Testis (tissue), 3 donors: ENCODE measurements around the gene CCDC57. TPM values are rescaled to one million over a fixed set of nuclear protein-coding genes. Genes with fewer than 3 reads are reported as not detected.
"Not testable (repeated sequence)": the region's sequence is repeated elsewhere in the genome, so short reads cannot be mapped to it uniquely, and the experiment has no call there.

Experiments used
- DNase-seq: peaks from one replicate; pipeline ENCODE4 v3.0.0-alpha.2; 2019
- H3K27ac ChIP-seq, 2 donors: fragments of 200-600 bp; sonication (generic); one replicate each; pipeline ENCODE4 v1.5.1; 2019
- H3K27me3 ChIP-seq: fragments of 200-600 bp; sonication (generic); one replicate; pipeline ENCODE4 v1.5.1; 2019
- H3K36me3 ChIP-seq: fragments of 200-600 bp; sonication (generic); one replicate; pipeline ENCODE4 v1.5.1; 2017; ENCODE audit warnings: low read depth; ENCODE audit errors: missing control alignments
- H3K4me1 ChIP-seq: fragments of 200-600 bp; sonication (generic); one replicate; pipeline ENCODE4 v1.5.1; 2019
- H3K4me3 ChIP-seq, 2 donors: fragments of 200-600 bp; sonication (generic); one replicate each; pipeline ENCODE4 v1.5.1; 2017 to 2019
- H3K9me3 ChIP-seq: fragments of 200-600 bp; sonication (generic); one replicate; pipeline ENCODE4 v1.5.1; 2017
- CTCF ChIP-seq, 3 experiments: fragments of 450-650 bp in 2 of 3; fragments of 200-600 bp in 1 of 3; sonication (generic) in 1 of 3; IDR thresholded peaks; one replicate each; pipeline ENCODE4 v1.5.1; 2016 to 2019; ENCODE audit warnings: antibody characterized with exemption in 3 of 3, mild to moderate bottlenecking in 2 of 3, moderate library complexity in 1 of 3
- POLR2A ChIP-seq: fragments of 450-650 bp; IDR thresholded peaks from one replicate; pipeline ENCODE4 v1.6.1; 2017; ENCODE audit warnings: antibody characterized with exemption, mild to moderate bottlenecking, moderate library complexity
- WGBS, 2 donors: methylation state at CpG; one replicate each; pipeline ENCODE4 v1.1.5; 2018; 5-methylcytosine and 5-hydroxymethylcytosine counted together
- intact Hi-C: fragments of 100-400 bp; cut with DNase I; formaldehyde crosslinking; loops from one replicate; pipeline ENCODE4 v1.15.1; 2023; ENCODE audit warnings: low total_unique reads
- polyA plus RNA-seq: library from polyadenylated mRNA; stranded (reverse); fragments of 350-450 nt; fragmentation: Illumina TruSeq; extraction: RNeasy Lipid Tissue Mini Kit (QIAGEN cat#74804); gene quantifications from one replicate; pipeline ENCODE4 v1.2.3, GENCODE V29; 2014; ENCODE audit warnings: low read depth, low replicate concordance; ENCODE audit not compliant: insufficient read depth
- total RNA-seq, 2 donors: library from RNA; depleted of rRNA; stranded (reverse); fragments of >200 nt; gene quantifications; one replicate each; pipeline ENCODE4 v1.2.3, GENCODE V29; 2016

CCDC57 gene
- total and polyA plus RNA-seq, 3 donors from 2014 or later, result 61.3 to 111 (median 71.8) TPM

DNA sequence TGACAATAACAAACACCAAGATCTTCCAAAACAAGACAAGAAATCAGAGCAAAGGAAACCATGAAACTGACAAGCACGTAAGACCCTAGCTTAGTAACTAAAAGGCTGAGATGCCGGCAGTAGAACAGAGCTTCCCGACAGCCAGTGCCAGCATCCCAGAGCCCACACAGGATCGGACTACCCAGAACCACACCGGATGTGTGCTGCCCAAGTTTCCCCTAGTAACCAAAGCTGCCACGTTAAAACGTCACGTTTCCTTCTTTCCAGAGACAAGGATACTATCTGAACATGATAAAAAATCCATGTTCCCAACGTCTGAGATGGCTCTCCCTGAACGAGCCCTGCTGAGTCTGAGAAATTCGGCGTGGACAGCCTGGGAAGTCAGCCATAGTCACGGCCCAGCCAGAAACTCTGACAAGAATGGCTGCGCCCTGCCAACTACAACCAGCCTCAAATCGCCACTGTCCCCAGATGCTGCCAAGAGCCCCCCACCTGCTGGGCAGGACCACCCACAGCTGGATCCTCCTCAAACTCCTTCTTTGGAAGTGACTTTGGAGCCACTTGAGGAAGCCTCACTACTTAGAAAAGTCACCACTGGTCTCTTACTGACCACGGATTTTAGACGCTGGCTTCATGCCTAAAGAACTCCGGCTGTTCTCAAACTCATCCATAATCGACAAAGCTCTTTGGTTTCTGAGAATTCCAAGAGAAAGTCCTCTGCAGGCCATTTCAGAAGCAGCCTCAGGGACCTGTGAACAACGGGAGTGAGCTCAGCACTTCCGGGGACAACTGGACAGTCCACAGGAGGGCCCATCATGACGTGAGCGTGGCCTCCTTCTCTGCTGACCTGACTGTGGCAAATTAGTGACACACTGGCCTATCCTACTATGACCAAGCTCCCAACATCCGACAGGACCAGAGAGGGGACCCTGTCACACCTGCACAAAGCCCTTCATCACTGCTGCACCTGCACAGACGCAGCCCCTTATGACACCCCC lies 16.7 kb downstream of the CCDC57 start:
- intact Hi-C loops, result no loop called here
- Histone ChIP-seq H3K27ac (peak overlapping the region in 1 of 2 donors; percentile 72), H3K4me3 (no peak overlapping the region), H3K9me3 (no peaks in the 10 kb centered on the region), H3K36me3 (no peaks in the 10 kb centered on the region), H3K27me3 (no peaks in the 10 kb centered on the region), H3K4me1 (no peaks in the 10 kb centered on the region)
- DNase-seq, result no peak
- TF ChIP-seq POLR2A (no peak), CTCF (IDR thresholded peaks at IDR 0.05) (no peak)
- WGBS, 2 donors, result 69 to 74% methylated on average over 21 to 25 of the region's 25 CpGs

GRCh38 chr17:82194765-82195164 lies 17.9 kb downstream of the CCDC57 start:
- WGBS, 2 donors, result 97 to 99% methylated on average over 10 to 16 of the region's 16 CpGs
- no peaks in the 10 kb centered on the region for H3K4me1 ChIP-seq
- H3K27ac ChIP-seq, result no peak overlapping the region
- TF ChIP-seq CTCF (IDR thresholded peaks at IDR 0.05) (no peak), POLR2A (no peak)
- no peak for DNase-seq
- intact Hi-C loops, result no loop called here
- no peak overlapping the region for H3K4me3 ChIP-seq
- no peaks in the 10 kb centered on the region for H3K27me3 ChIP-seq
- H3K36me3 ChIP-seq, result no peaks in the 10 kb centered on the region
- H3K9me3 ChIP-seq, result no peaks in the 10 kb centered on the region

DNA sequence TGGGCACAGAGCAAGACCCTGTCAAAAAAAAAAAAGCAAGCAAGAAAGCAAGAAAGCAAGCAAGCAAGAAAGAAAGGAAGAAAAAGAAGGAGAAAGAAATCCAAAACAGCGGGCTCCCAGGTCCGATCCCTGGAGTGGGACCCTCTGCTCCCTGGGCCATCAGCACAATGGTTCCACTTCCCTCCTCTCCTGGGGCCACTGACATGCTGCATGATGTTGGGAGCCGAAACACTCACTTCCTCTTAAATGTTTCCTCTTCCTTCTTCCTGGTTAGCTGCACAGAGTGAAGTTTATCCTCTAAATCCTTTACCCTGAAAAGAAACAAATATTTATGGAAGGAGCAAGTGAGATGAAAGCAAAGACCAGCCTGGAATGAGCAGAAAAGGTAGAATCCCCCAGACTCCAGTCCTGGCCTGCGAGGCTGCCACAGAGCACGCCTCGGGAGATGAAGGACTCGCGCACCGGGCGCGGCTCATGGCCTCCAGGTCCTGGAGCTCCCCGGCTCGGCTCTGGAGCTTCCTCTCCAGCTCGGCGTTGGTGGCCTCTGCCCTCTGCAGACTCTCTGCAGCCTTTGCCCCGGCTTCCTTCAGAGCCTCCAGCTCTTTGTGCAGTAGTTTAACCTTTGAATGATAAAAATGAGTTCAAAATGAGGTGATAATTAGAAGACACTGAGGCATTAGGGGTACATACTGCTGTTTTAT lies 19.0 kb downstream of the CCDC57 start:
- DNase-seq, result no peak
- Histone ChIP-seq H3K36me3 (no peaks in the 10 kb centered on the region), H3K4me1 (no peaks in the 10 kb centered on the region), H3K27ac (no peak overlapping the region), H3K9me3 (no peaks in the 10 kb centered on the region), H3K27me3 (no peaks in the 10 kb centered on the region), H3K4me3 (no peak overlapping the region)
- no peak for TF ChIP-seq POLR2A
- no peak for TF ChIP-seq CTCF (IDR thresholded peaks at IDR 0.05)
- 93 to 94% methylated on average over 16 of the region's 16 CpGs for WGBS, 2 donors
- intact Hi-C loops, result no loop called here

- H3K4me1 ChIP-seq, H3K36me3 ChIP-seq, DNase-seq, H3K4me3 ChIP-seq, H3K27ac ChIP-seq, intact Hi-C loops, H3K9me3 ChIP-seq, H3K27me3 ChIP-seq: not testable (repeated sequence)
- WGBS, 2 donors, result 84 to 85% methylated on average over 6 of the region's 6 CpGs
Observed at GRCh38 chr17:82193050-82193449, 19.6 kb downstream of the CCDC57 start.
